ENCODE measurements around the gene ZNRD2. TPM values are rescaled to one million over a fixed set of nuclear protein-coding genes. Genes with fewer than 3 reads are reported as not detected.

Gene ZNRD2
- total and polyA plus RNA-seq, 12 donors, result 9.4 to 135 (median 56.0) TPM

GRCh38 chr11:65609665-65610064 is 39.4 kb downstream of the ZNRD2 start:
- WGBS, 4 donors, result 66 to 81% (median 74%) methylated on average over 4 to 5 of the region's 5 CpGs
- DNase-seq, result no peak
- Histone ChIP-seq H3K4me1 (replicated peaks in 1 of 2) (peaks cover 24 to 56% of the 10 kb centered on the region in 2 donors), H3K27me3 (no peaks in the 10 kb centered on the region), H3K4me3 (no peak overlapping the region), H3K36me3 (replicated peaks in 1 of 2) (peaks cover 0 to 41% of the 10 kb centered on the region in 2 donors), H3K27ac (peak overlapping the region in 1 of 5 donors; percentile 48), H3K9me3 (replicated peaks in 1 of 3) (no peaks in the 10 kb centered on the region)
- intact Hi-C loops (cut with DNase I), result loop anchor here in 1 of 2 donors (5.0 kb wide), 1 partner anchor 37 kb away; the partner anchor contains the start of genes FAM89B and ZNRD2
- TF ChIP-seq CTCF (IDR thresholded peaks at IDR 0.05) (no peak), POLR2A (IDR thresholded peaks at IDR 0.05) (no peak)

GRCh38 chr11:65610404-65610803 is 40.1 kb downstream of the ZNRD2 start:
- no peak for DNase-seq
- WGBS, 4 donors, result 59 to 71% (median 68%) methylated on average over 6 of the region's 6 CpGs
- Histone ChIP-seq H3K4me3 (no peak overlapping the region), H3K4me1 (replicated peaks in 1 of 2) (peaks cover 24 to 56% of the 10 kb centered on the region in 2 donors), H3K36me3 (replicated peaks in 1 of 2) (peaks cover 0 to 34% of the 10 kb centered on the region in 2 donors), H3K27me3 (no peaks in the 10 kb centered on the region), H3K27ac (peak overlapping the region in 2 of 5 donors; percentile 89 to 93), H3K9me3 (replicated peaks in 1 of 3) (no peaks in the 10 kb centered on the region)
- intact Hi-C loops (cut with DNase I), result loop anchor here in 1 of 2 donors (5.0 kb wide), 1 partner anchor 38 kb away; the partner anchor contains the start of genes FAM89B and ZNRD2
- TF ChIP-seq POLR2A (IDR thresholded peaks at IDR 0.05) (no peak), CTCF (IDR thresholded peaks at IDR 0.05) (no peak)

- H3K9me3 ChIP-seq (replicated peaks in 1 of 3), result no peaks in the 10 kb centered on the region
- no peaks in the 10 kb centered on the region for H3K27me3 ChIP-seq
- H3K27ac ChIP-seq, result peak overlapping the region in 4 of 5 donors; percentile 21 to 93 (median 62)
- TF ChIP-seq CTCF (IDR thresholded peaks at IDR 0.05) (no peak), POLR2A (IDR thresholded peaks at IDR 0.05) (no peak)
- H3K4me1 ChIP-seq (replicated peaks in 1 of 2), result peaks cover 25 to 56% of the 10 kb centered on the region in 2 donors
- peak in 3 of 7 donors; percentile 37 to 56 (median 56) for DNase-seq
- intact Hi-C loops (cut with DNase I), result loop anchor here in 1 of 2 donors (5.0 kb wide), 1 partner anchor 39 kb away; the partner anchor contains the start of genes FAM89B and ZNRD2
- peaks cover 0 to 27% of the 10 kb centered on the region in 2 donors for H3K36me3 ChIP-seq (replicated peaks in 1 of 2)
- H3K4me3 ChIP-seq, result peak overlapping the region in 1 of 4 donors; percentile 90
- WGBS, 4 donors, result 47 to 75% (median 60%) methylated on average over 8 to 10 of the region's 10 CpGs
Measured at GRCh38 chr11:65611028-65611757, 40.9 kb downstream of the ZNRD2 start.

GRCh38 chr11:65611758-65612603 is 41.7 kb downstream of the ZNRD2 start:
- 61 to 72% (median 64%) methylated on average over 7 to 12 of the region's 12 CpGs for WGBS, 4 donors
- Histone ChIP-seq H3K9me3 (replicated peaks in 1 of 3) (no peaks in the 10 kb centered on the region), H3K4me1 (replicated peaks in 1 of 2) (peaks cover 26 to 58% of the 10 kb centered on the region in 2 donors), H3K27me3 (no peaks in the 10 kb centered on the region), H3K36me3 (replicated peaks in 1 of 2) (peaks cover 0 to 22% of the 10 kb centered on the region in 2 donors), H3K4me3 (peak overlapping the region in 1 of 4 donors; percentile 90), H3K27ac (peak overlapping the region in 4 of 5 donors; percentile 21 to 93 (median 86))
- intact Hi-C loops (cut with DNase I), result loop anchor here in 1 of 2 donors (5.0 kb wide), 1 partner anchor 40 kb away; the partner anchor contains the start of genes FAM89B and ZNRD2
- TF ChIP-seq CTCF (IDR thresholded peaks at IDR 0.05) (no peak), POLR2A (IDR thresholded peaks at IDR 0.05) (no peak)
- DNase-seq, result no peak
